NCI-H2081 treated with DMSO at 0.1 percent for 48 hours (cell line): ENCODE data around the gene RASA3.
"Not testable (repeated sequence)": the region's sequence is repeated elsewhere in the genome, so short reads cannot be mapped to it uniquely, and the experiment has no call there.

Experiments used
- DNase-seq: peaks from one replicate; lab custom pipeline; 2025; lab: John Stamatoyannopoulos, UW

The RASA3 gene

DNA sequence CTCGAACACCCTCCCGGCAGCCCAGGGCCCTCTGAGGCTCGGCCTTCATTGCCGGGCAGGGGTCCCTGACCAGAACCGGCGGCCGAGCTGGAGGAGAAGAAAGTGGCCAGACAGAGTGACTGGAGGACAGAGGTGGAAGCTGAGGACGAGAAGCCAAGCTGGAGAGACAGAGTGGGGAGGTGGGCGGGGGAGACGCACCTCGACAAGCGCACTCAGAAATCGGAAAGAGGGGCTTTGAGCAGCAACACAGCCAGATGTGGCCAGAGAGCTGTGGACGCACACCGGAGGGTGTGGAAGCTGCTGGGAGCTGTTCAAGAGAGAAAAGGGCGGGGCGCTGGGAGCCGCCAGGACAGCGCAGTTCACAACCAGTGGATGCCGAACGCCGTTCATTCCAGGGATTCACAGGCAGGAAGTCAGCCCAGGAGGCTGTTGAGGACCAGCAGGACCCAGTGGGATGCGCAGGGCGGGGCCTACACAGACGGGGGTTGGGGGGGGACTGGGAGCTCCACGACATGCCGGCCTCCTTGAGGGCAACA lies 130.3 kb downstream of the RASA3 start:
- DNase-seq: no peak

DNA sequence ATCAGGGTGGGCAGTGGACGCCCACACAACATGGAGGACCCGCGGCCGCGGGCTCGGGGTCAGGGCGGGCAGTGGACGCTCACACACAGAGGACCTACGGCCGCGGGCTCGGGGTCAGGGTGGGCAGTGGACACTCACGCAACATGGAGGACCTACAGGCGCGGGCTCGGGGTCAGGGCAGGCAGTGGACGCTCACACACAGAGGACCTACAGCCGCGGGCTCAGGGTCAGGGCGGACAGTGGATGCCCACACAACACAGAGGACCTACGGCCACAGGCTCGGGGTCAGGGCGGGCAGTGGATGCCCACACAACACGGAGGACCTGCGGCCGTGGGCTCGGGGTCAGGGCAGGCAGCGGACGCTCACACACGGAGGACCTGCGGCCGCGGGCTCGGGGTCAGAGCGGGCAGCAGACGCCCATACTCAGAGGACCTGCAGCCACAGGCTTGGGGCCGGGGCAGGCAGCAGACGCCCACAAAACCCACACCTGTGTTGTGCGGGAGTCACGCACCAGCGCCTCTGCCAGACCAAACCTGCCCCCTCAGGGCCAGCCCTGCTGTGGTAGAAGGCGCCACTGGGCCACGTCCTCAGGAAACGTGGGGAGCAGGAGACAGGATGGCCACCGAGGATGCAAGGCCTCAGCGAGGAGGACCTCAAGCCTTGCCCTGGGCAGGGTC lies 131.0 kb downstream of the RASA3 start:
- no peak for DNase-seq

DNA sequence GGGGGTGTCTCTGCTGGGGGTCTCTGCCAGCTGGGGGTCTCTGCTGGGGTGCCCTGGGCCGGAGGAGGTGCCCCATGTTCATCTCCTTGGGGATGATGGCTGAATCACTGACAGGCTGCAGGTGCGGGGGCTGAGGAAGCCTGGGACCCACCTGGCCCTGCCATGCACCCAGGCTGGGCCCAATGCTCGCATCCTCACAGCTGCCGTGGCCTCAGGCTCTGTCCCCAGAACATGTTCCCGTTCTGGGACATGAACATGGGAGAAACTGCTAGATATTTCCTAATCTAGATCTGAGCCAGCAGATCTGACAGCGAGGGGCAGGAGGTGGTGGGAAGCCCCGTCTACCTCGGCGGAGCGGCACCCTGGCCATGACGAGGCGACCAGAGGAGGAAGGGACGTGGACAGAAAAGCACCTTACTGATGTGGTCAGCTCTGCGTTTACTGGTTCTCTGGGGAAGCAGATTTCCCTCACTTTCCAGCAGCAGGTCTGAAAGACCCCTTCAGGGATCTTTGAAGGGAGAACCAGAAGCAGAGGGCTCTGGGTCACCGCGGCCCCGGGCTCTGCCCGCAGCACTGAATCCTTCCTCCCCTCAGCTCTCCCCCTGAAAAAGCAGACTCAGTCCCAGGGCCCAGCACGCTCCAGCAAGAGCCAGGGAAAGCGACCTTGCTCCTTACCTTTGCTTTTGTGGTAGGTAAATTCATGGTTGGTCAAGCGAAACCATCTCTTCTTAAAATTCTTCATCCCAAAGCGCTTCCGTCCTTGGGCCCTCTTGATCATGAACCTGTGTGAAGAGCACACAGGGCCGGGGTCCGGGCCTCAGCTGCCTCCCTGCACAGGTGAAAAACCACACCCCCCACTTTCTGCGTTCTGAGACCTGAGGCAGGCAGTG lies 132.0 kb downstream of the RASA3 start:
- no peak for DNase-seq

DNA sequence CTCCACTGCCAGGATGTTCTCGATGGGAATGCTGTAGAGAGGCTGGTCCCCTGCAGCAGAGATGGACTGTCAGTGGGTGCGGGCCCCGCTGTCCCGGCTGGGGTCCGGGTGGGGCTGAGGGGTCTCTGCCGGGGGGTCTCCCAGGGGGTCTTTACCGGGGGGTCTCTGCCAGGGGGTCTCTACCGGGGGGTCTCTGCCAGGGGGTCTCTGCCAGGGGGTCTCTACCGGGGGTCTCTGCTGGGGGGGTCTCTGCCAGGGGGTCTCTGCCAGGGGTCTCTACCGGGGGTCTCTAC lies 132.9 kb downstream of the RASA3 start:
- no peak for DNase-seq

DNA sequence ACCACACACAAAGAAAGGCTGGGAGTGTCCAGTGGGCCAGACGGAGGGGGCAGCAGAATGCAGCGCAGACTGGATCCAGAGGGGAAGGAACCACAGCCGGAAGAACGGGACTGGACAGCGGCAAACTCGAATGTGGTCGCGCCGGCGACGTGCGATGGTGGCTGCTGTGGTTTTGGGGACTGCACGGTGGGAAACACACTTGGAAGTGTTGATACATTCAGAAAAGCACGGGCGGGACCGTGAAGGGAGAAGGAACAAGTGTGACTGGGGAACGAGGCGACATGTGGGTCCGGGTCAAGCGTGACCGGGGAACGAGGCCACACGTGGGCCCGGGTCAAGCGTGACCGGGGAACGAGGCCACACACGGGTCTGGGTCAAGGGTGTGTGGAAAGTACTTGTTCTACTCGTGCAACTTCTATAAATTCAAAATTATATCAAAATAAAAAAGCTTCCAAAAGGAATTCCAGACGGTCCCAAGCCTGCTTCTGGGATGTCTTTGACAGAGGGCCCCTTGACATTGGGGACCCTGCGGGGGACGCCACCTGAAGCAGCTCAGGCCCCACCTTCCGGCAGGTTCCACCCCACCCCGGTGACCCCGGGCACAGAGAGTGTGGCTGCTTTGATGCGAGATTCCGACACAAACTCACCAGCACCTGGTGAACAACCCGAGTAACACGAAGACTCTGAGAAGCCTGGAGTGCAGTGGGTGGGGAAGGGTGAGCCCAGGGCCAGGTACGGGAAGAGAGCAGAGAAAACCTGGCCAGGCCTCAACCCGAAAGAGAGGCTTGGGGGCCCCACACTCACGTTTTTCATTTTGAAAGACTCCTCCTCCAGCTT lies 133.4 kb downstream of the RASA3 start:
- DNase-seq: no peak

DNA sequence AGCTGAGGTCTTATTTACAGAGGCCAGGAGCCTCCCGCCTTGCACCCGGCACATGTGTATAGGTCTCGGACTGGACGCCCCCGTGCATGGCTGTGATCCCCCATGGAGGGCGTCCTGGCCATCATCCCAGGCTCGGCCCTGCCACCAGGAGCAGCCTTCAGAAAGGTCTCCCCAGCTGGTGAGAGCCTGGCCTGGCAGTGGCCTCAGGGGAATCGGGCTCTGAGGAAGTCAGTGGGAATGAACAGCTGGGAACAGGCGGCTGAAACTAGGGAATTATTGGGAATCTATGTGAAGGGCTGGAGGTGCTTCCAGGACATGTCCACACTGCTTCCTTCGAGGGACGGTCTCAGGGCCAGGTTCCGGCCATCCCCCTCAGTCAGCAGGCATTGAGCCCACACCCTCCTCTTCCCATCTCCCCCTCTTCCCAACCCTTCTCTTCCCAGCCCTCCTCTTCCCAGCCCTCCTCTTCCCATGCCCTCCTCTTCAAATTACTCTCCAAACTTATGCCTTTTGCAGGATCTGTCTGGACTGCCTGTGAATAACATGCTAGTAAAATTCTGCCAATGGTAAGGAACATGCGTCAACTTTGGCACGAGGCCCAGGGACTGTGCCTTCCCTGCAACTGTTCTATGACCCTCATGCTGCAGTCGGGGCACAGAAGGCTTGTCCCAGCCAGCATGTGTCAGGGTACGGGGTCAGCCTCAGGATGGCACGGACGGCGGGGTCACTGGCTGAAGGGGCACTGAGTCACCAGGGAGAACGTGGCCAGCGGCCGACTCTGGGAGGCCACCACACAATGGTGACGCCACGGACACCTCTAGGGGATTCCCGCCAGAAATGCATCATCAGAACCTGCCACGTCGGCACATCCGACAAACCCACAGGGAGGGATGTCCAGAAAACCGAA lies 134.3 kb downstream of the RASA3 start:
- DNase-seq: no peak

DNA sequence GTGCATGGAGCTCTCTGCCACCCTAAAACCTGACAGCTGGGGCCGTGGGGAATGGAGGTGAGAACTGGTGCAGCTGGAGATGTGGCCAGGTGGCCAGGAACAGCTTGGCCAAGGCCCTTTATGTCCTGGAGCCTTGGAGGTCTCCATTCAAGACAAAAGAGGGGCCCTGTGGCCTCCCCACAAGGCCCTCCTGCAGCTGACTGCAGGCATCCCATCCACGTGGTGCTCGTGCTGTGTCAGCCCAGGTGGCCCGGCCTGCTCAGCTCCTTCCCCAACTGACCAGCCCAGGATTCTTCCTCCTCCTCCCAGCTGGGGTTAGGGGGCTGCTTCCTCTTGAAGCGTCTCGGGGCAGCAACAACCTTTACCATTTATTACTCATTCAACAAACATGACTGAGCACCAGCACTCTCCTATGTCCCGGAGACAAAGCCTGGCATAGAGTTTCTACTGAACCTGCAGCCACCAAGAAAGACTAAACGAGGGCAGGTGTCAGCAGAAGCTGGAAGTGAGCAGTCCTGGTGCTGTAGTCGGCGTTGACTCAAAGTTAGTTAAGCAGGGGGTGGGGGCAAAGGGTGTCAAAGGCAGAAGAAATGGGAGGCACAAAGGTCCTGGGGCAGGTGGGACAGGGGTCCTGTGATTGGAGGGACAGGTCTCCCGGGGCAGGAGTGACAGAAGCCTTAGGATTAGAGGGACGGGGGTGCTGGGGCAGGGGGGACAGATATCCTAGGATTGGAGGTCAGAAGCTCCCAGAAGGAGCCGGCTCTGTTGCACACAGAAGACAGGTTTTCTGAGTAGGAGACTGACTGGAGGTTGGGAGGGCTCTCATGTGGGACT lies 135.3 kb downstream of the RASA3 start:
- DNase-seq: no peak

DNA sequence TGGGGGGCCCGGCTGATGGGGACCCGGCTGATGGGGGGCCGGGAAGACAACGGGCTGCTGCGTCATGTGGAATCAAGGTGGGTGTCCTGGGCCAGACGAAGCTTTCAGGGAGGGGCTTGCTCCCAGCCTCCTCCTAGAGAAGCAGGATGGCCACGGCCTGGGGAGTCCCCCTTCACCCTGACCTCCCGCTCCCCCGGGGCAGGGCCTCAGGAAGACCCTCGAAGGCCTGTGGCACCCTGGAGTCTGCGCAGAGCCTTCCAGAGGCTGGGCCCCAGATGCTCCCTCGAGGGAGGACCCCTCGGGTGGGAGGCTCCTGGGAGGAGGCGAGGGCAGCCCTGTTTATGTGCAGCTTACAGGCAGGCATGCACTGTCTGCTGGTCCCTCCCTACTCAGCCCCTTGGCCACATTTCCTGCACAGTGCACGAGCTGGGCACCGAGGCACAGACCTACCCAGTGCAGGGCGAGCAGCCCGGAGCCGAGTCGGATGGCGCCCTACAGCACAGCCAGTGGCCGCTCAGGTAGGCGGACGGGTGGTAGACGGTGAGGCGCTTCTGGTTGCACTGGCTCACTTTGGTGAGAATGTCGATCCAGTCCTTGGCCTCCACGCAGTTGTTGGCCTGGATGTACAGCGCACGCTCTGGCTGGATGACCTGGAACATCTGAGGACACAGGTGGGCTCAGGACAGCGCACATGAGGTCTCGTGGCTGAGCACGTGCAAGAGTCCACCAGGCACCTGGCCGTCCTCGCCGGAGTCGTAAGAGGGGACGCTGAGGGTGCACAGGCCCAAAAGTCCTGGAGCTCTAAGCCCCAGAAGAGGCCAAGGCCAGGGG lies 136.1 kb downstream of the RASA3 start:
- no peak for DNase-seq

DNA sequence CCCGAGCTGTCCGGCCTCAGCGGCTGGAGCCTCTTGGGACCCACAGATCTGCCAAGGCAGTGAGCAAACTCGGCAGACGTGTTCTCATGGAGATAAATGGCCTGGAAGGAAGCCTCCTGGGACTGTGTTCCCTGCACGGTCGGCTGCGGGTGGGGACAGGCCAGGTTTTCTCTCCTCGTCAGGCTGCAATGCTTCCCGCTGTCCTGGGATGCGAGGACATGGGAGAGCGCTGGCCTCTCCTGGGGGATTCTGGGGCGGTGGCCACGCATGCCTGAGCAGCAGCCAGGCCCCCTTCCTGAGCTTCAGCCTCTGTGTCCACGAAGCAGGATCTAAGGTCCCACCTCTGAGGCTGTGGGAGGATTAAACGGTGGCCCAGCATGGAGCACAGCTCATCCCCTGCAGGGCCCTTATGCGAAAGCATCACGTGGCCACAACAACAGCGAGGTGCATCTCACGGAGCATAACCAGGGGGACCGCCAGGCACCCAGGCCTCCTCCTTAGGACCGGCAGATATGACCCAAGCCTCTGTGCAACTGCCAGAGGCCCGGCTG lies 137.3 kb downstream of the RASA3 start:
- DNase-seq: no peak

DNA sequence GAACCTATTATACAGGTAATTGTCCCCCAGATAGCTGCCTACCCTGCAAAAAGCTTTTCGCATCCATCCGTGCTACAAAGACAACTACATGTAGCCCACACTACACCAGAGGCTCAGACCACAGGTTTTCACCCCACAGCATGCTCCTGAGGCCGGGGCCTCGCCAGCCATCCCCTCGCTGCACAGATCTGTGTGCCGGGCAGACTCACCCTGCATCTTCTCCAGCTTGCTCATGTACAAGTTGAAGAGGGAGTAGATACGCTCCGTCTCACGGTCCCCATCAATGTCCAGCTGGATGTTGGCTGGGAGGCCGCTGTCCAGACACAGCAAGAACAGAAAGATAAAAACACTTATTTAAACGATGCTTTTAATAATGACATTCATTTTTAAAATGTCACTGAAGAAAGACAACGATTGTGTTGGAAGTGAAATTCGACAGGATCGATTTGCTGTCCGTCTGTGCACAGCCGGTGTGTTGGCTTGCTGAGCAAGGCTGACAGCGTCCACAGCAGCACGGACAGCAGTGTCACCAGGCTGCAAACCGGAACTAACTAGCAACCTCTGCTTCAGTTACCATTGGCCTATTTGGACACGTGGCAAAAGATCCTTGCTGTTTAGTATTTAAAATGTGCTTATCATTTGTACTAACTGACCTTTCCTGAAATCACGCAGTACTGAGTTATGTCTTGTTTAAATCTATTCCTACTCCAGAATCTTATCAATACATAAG lies 140.0 kb downstream of the RASA3 start:
- DNase-seq: no peak

DNA sequence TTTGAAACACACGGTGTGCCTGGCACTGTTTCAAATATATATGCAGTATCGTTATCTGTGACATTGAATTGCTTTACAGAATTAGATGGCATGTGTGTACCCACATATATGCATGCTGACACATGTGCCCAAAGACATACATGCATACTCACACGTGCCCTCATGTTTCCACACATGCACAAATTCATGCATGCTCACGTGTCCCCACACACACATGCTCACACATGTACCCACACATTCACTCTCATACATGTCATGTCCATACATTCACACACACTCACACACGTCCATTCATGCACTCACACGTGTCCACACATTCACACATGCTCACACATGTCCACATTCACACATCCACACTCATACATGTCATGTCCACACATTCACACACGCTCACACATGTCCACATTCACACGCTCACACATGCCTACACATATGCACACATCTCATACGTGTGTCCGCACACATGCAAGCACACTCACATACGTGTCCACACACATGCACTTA lies 140.7 kb downstream of the RASA3 start:
- DNase-seq: no peak

DNA sequence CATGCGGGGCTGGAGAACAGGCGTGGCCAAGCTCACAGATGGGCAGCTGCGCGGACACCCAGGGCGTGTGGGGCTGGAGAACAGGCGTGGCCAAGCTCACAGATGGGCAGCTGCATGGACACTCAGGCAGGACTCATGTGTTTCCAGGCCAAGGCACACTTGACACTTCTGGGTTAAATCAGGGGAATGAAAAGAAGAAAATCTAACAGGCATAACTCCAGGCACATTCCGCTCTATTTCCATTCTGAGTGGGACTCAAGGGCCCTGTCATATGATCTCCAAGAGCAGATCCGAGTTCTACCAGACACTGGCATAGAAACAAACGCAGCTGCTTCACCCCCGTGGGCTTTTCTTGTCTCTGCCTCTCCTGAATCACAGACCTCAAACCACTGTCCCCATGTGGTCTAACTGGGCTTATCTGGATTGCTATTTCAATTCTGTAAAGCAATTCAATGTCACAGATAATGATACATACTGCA lies 141.2 kb downstream of the RASA3 start:
- no peak for DNase-seq

DNA sequence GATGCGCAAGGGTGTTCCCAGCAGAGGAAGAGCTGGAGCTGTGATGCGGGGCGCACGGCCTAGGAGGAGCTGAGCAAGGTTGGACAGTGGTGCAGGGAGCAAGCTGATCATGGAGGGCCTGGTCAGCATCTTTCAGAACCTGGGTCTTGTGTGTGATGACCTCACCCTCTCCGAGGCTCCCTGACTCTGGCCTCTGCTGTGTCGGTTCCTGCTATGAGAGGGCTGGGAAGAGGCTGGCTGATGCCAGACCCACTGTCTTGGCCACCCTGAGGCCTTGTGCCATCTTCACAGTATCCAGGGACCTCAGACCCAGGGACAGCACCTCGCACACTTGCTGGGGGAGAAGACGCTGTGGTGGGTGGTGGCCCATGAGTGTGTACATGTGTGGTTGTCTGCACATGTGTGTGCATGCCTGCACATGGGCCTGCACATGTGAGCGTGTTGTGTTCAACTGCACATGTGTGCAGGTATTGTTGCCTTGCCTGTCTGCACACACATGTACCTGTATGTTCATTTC lies 142.0 kb downstream of the RASA3 start:
- no peak for DNase-seq

DNA sequence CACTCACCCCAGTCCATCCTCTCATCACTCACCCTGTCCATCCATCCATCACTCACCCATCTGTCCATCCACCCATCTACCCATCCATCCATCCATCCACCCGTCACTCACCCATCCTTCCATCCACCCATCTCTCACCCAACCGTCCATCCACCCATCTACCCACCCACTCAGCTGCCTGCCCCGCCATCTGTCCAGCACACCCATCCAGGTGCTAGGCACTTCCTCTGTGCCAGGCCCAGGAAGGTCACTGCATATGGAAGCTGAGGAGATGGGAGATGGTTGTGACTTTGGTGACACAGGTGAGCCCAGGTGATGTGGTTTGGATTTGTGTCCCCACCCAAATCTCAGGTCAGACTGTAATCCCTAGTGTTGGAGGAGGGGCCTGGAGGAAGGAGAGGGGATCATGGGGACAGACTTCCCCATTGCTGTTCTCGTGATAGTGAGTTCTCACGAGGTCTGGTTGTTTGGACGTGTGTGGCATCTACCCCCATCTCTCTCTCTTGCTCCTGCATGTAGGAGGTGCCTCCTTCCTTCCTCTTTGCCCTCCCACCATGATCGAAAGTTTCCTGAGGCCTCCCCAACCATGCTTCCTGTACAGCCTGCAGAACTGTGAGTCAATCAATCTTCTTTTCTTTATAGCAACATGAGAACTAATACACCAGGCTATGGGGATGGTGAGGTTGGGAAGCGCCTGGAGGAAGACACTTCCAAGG lies 142.7 kb downstream of the RASA3 start:
- DNase-seq: no peak

DNA sequence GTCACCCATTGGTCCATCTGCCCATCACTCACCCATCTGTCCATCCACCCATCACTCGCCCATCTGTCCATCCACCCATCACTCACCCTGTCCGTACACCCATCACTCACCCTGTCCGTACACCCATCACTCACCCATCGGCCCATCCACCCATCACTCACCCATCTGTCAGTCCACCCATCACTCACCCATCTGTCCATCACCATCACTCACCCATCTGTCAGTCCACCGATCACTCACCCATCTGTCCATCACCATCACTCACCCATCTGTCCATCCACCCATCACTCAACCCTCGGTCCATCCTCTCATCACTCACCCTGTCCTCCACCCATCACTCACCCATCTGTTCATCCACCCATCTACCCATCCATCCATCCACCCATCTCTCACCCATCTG lies 143.6 kb downstream of the RASA3 start:
- not testable (repeated sequence) for DNase-seq

DNA sequence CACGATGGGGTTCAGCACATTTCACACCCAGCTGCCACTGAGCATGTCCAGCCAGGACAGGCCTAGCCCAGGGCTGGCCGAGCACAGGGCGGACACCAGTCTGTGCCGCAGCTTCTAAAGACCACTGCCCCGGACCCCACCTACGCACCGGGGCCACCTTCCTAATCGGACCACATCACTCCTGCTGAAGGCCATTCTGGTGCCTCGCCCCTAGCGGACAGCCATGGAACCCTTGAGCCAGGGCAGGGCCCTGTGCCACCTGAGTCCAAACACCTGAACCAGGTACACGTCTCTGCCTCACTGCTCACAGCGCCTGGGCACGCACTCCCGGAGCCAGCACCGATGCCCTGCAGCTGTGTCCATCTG lies 150.1 kb downstream of the RASA3 start:
- no peak for DNase-seq

DNA sequence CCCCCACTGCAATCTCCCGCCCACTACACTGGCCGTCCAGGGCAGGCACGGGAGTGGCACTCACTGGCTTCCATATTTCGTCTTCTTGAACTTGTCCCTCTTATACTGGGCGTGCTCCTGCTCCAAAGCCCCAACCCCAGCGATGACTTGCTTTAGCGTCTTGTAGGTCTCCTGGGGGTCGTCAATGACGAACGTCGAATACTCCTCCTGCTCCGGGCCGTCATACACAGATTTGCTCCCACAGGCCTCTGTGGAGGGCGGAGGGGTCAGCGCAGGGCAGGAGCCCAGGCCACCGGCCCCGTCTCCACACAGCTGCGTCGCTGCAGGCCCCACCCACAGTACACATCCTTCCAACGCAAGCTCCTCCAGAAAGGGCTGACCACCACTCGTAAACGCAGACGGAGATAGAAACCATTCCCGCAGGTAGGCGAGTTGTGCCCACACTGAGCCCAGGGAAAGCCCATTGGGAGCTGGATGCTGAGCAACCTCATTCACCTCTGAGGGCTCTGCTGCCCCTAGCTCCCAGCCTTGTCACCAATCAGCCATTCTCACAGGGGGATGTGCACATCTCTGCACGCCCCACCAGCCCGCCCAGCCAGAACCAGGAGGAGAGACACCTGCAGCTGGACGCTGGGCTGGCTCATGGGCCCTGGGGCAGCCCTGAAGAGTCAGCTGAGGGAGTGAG lies 150.7 kb downstream of the RASA3 start:
- DNase-seq: no peak
